HG03520 (cell line): ENCODE measurements around the gene WARS2.

Experiments used
- ATAC-seq: cut with Tn5 transposase; IDR thresholded peaks from one replicate; pipeline ENCODE4 v1.9.1; 2021; ENCODE audit warnings: mild to moderate bottlenecking, moderate library complexity; ENCODE audit not compliant: unreplicated experiment

The WARS2 gene

GRCh38 chr1:119001181-119002027, 139.0 kb downstream of the WARS2 start:
- ATAC-seq, result no peak

- ATAC-seq, result no peak
Measured at GRCh38 chr1:119000371-119001180, 139.9 kb downstream of the WARS2 start.

GRCh38 chr1:118999348-119000071, 140.9 kb downstream of the WARS2 start:
- no peak for ATAC-seq

GRCh38 chr1:118998171-118998570, 142.3 kb downstream of the WARS2 start:
- no peak for ATAC-seq

GRCh38 chr1:118997225-118997624, 143.2 kb downstream of the WARS2 start:
- ATAC-seq, result no peak

- no peak for ATAC-seq
Measured at GRCh38 chr1:118995312-118996016, 145.0 kb downstream of the WARS2 start.

GRCh38 chr1:118993700-118994026, 146.8 kb downstream of the WARS2 start:
- ATAC-seq, result no peak

GRCh38 chr1:118992868-118993699, 147.4 kb downstream of the WARS2 start:
- no peak for ATAC-seq

GRCh38 chr1:118992237-118992825, 148.1 kb downstream of the WARS2 start:
- ATAC-seq, result no peak

- no peak for ATAC-seq
Measured at GRCh38 chr1:118991448-118991847, 149.0 kb downstream of the WARS2 start.

GRCh38 chr1:118990513-118991152, 149.8 kb downstream of the WARS2 start:
- no peak for ATAC-seq

- ATAC-seq, result no peak
Measured at GRCh38 chr1:118989878-118990378, 150.5 kb downstream of the WARS2 start.

- ATAC-seq, result no peak
Measured at GRCh38 chr1:118989006-118989815, 151.2 kb downstream of the WARS2 start.

- ATAC-seq, result no peak
Measured at GRCh38 chr1:118988186-118989005, 152.1 kb downstream of the WARS2 start, which contains the start of gene TBX15. Gene TBX15 (minus strand): TSS chr1:118988343. CDS start chr1:118987795, 548 bp downstream.

- ATAC-seq, result no peak
Measured at GRCh38 chr1:118987468-118988185, 152.8 kb downstream of the WARS2 start.
